GM12878 (cell line): ENCODE data around the gene AP4B1.

Source experiments
- CHD2 ChIP-seq: IDR thresholded peaks from 2 replicates; pipeline ENCODE4 v1.6.1; 2011; ENCODE audit warnings: low read depth, low read length, improper control_type of control experiment, borderline replicate concordance
- CTCF ChIP-seq, 3 experiments: IDR thresholded peaks in 2 of 3; conservative IDR thresholded peaks in 1 of 3; 2 replicates each; pipeline ENCODE4 v1.5.1; 2011; ENCODE audit warnings: low read depth in 3 of 3, low read length in 3 of 3, mild to moderate bottlenecking in 3 of 3, control low read depth in 2 of 3, moderate library complexity in 2 of 3, inconsistent platforms in 1 of 3, mixed read lengths in 1 of 3; ENCODE audit not compliant: control insufficient read depth in 2 of 3, insufficient read depth in 1 of 3; ENCODE audit errors: extremely low read depth in 1 of 3
- KDM1A ChIP-seq: fragments of 200-600 bp; sonication (generic); IDR thresholded peaks from 2 replicates; pipeline ENCODE4 v1.6.1; 2016; ENCODE audit warnings: borderline replicate concordance
- RAD21 ChIP-seq: IDR thresholded peaks from 2 replicates; pipeline ENCODE4 v1.6.1; 2011; ENCODE audit warnings: mild to moderate bottlenecking, low read depth, low read length, moderate library complexity; ENCODE audit not compliant: insufficient read depth
- TF ChIP-seq, protein P1 (sequence below): IDR thresholded peaks from 2 replicates; pipeline ENCODE4 v1.6.1; 2012; ENCODE audit warnings: mild to moderate bottlenecking, low read depth, low read length

GRCh38 chr1:113916974-113917373, 12.4 kb upstream of the AP4B1 start:
- TF ChIP-seq RAD21 = no peak
- no peak for TF ChIP-seq CTCF (IDR thresholded peaks at IDR 0.05 in 2 of 3, conservative IDR thresholded peaks at IDR 0.05 in 1 of 3; ENCODE audit: control insufficient read depth in 2 of 3, extremely low read depth in 1 of 3, insufficient read depth in 1 of 3, low read depth in 3 of 3, low read length in 3 of 3)
- TF ChIP-seq KDM1A = no peak
- TF ChIP-seq, protein P1, sequence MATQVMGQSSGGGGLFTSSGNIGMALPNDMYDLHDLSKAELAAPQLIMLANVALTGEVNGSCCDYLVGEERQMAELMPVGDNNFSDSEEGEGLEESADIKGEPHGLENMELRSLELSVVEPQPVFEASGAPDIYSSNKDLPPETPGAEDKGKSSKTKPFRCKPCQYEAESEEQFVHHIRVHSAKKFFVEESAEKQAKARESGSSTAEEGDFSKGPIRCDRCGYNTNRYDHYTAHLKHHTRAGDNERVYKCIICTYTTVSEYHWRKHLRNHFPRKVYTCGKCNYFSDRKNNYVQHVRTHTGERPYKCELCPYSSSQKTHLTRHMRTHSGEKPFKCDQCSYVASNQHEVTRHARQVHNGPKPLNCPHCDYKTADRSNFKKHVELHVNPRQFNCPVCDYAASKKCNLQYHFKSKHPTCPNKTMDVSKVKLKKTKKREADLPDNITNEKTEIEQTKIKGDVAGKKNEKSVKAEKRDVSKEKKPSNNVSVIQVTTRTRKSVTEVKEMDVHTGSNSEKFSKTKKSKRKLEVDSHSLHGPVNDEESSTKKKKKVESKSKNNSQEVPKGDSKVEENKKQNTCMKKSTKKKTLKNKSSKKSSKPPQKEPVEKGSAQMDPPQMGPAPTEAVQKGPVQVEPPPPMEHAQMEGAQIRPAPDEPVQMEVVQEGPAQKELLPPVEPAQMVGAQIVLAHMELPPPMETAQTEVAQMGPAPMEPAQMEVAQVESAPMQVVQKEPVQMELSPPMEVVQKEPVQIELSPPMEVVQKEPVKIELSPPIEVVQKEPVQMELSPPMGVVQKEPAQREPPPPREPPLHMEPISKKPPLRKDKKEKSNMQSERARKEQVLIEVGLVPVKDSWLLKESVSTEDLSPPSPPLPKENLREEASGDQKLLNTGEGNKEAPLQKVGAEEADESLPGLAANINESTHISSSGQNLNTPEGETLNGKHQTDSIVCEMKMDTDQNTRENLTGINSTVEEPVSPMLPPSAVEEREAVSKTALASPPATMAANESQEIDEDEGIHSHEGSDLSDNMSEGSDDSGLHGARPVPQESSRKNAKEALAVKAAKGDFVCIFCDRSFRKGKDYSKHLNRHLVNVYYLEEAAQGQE = no peak
- no peak for TF ChIP-seq CHD2
